MCF 10A (cell line): Measurements from ENCODE around the gene ASB13. TPM values are rescaled to one million over a fixed set of nuclear protein-coding genes. Genes with fewer than 3 reads are reported as not detected.

Experiments used
- BruUV-seq: library from RNA; stranded (reverse); fragments of 400-500 nt; replicated peaks from 2 replicates; lab custom pipeline; 2021; lab: Mats Ljungman, UMichigan
- CTCF ChIA-PET: fragments of 300-600 bp; sonication (Branson Sonifier 250); formaldehyde crosslinking; extraction: SDS; loops from one replicate; lab custom pipeline; 2021; ENCODE audit warnings: antibody characterized with exemption, inconsistent platforms; lab: Yijun Ruan, JAX
- POLR2A ChIA-PET: fragments of 300-600, 350-650 bp; sonication (Branson Sonifier 250); formaldehyde crosslinking; extraction: SDS; loops from one replicate; lab custom pipeline; 2020; ENCODE audit warnings: antibody characterized with exemption, inconsistent platforms; lab: Yijun Ruan, JAX
- DNase-seq: peaks from one replicate; pipeline ENCODE4 v3.0.0-alpha.2; 2018; ENCODE audit not compliant: unreplicated experiment
- H3K27ac Mint-ChIP-seq: one replicate; pipeline ENCODE4 v1.8.0; 2022; ENCODE audit warnings: mild to moderate bottlenecking, low read depth, mixed read lengths; ENCODE audit not compliant: unreplicated experiment
- H3K27me3 Mint-ChIP-seq: one replicate; pipeline ENCODE4 v1.8.0; 2022; ENCODE audit warnings: mixed read lengths; ENCODE audit not compliant: insufficient read depth, unreplicated experiment
- H3K36me3 Mint-ChIP-seq: one replicate; pipeline ENCODE4 v1.8.0; 2022; ENCODE audit warnings: mild to moderate bottlenecking, moderate library complexity, mixed read lengths; ENCODE audit not compliant: insufficient read depth, unreplicated experiment
- H3K4me1 Mint-ChIP-seq: one replicate; pipeline ENCODE4 v1.8.0; 2022; ENCODE audit warnings: mixed read lengths; ENCODE audit not compliant: insufficient read depth, unreplicated experiment
- H3K4me3 Mint-ChIP-seq: one replicate; pipeline ENCODE4 v1.8.0; 2022; ENCODE audit warnings: mild to moderate bottlenecking, moderate library complexity, mixed read lengths; ENCODE audit not compliant: unreplicated experiment
- H3K9me3 Mint-ChIP-seq: one replicate; pipeline ENCODE4 v1.8.0; 2022; ENCODE audit warnings: mixed read lengths; ENCODE audit not compliant: unreplicated experiment
- CTCF ChIP-seq: fragments of 200-600 bp; IDR thresholded peaks from one replicate; pipeline ENCODE4 v1.8.0; 2022; ENCODE audit warnings: antibody characterized with exemption, mild to moderate bottlenecking; ENCODE audit not compliant: unreplicated experiment
- intact Hi-C: fragments of 100-400 bp; cut with micrococcal nuclease; formaldehyde crosslinking; loops from 2 replicates; pipeline ENCODE4 v1.14.1; 2022
- total RNA-seq: library from RNA; stranded (reverse); gene quantifications from 2 replicates; pipeline ENCODE4 v1.2.3, GENCODE V29; 2022

The ASB13 gene
- total RNA-seq, 1 experiment from 2014 or later: 16.3 TPM

- BruUV-seq: no TSS peak
- Mint-ChIP-seq H3K36me3 (peaks cover 36% of the 10 kb centered on the region), H3K9me3 (no peaks in the 10 kb centered on the region), H3K4me3 (no peak overlapping the region), H3K4me1 (peaks cover 1% of the 10 kb centered on the region), H3K27me3 (no peaks in the 10 kb centered on the region), H3K27ac (no peak overlapping the region)
- intact Hi-C loops: no loop called here
- TF ChIP-seq CTCF: no peak
- CTCF ChIA-PET: interaction anchor here (1.2 kb wide), 1 partner anchor 212 kb away, joined by 4 read pairs; no protein-coding TSS in a partner anchor
- POLR2A ChIA-PET: no interaction called here
- DNase-seq: no peak
These were observed 12.1 kb downstream of the ASB13 start for GRCh38 chr10:5654218-5654755.

GRCh38 chr10:5652746-5653145, 13.6 kb downstream of the ASB13 start:
- DNase-seq: no peak
- no peak overlapping the region for H3K27ac Mint-ChIP-seq
- no peaks in the 10 kb centered on the region for H3K9me3 Mint-ChIP-seq
- H3K4me1 Mint-ChIP-seq: no peaks in the 10 kb centered on the region
- BruUV-seq: no TSS peak
- no peak overlapping the region for H3K4me3 Mint-ChIP-seq
- intact Hi-C loops: no loop called here
- ChIA-PET CTCF (interaction anchor here (0.9 kb wide), 1 partner anchor 12 kb away, joined by 4 read pairs; no protein-coding TSS in a partner anchor), POLR2A (no interaction called here)
- no peaks in the 10 kb centered on the region for H3K27me3 Mint-ChIP-seq
- H3K36me3 Mint-ChIP-seq: peaks cover 48% of the 10 kb centered on the region
- no peak for TF ChIP-seq CTCF

GRCh38 chr10:5651388-5651764, 15.0 kb downstream of the ASB13 start:
- ChIA-PET CTCF (interaction anchor here (0.7 to 1.1 kb wide), 2 partner anchors 9 to 163 kb away, joined by 3 to 4 read pairs; no protein-coding TSS in a partner anchor), POLR2A (no interaction called here)
- Mint-ChIP-seq H3K36me3 (peaks cover 52% of the 10 kb centered on the region), H3K4me1 (no peaks in the 10 kb centered on the region), H3K27ac (no peak overlapping the region), H3K27me3 (no peaks in the 10 kb centered on the region), H3K4me3 (no peak overlapping the region), H3K9me3 (no peaks in the 10 kb centered on the region)
- intact Hi-C loops: no loop called here
- BruUV-seq: no TSS peak
- no peak for TF ChIP-seq CTCF
- DNase-seq: no peak

- H3K27ac Mint-ChIP-seq: no peak overlapping the region
- no peaks in the 10 kb centered on the region for H3K27me3 Mint-ChIP-seq
- no peak for TF ChIP-seq CTCF
- no peaks in the 10 kb centered on the region for H3K4me1 Mint-ChIP-seq
- no peak overlapping the region for H3K4me3 Mint-ChIP-seq
- no peaks in the 10 kb centered on the region for H3K9me3 Mint-ChIP-seq
- ChIA-PET POLR2A (no interaction called here), CTCF (interaction anchor here (0.7 kb wide), 1 partner anchor 164 kb away, joined by 4 read pairs; no protein-coding TSS in a partner anchor)
- intact Hi-C loops: no loop called here
- no TSS peak for BruUV-seq
- peaks cover 58% of the 10 kb centered on the region for H3K36me3 Mint-ChIP-seq
- no peak for DNase-seq
These were observed 15.6 kb downstream of the ASB13 start for GRCh38 chr10:5650664-5651387.
